ENCODE data around the gene MRPS27.

The MRPS27 gene

GRCh38 chr5:72364951-72365350 is 44.9 kb upstream of the MRPS27 start:
- no peaks in the 10 kb centered on the region for H3K27me3 Mint-ChIP-seq (ENCODE audit: low read depth)
- H3K36me3 Mint-ChIP-seq (ENCODE audit: low read depth) = peaks cover 25% of the 10 kb centered on the region
- peaks cover 2% of the 10 kb centered on the region for H3K9me3 Mint-ChIP-seq
- no peak overlapping the region for H3K4me3 Mint-ChIP-seq
- H3K4me1 Mint-ChIP-seq = peaks cover 32% of the 10 kb centered on the region
- no peak for TF ChIP-seq CTCF (IDR thresholded peaks at IDR 0.05; ENCODE audit: unreplicated experiment in 3 of 3)
- peak overlapping the region in 2 of 3 experiments; percentile 34 to 53 for H3K27ac Mint-ChIP-seq

- Mint-ChIP-seq H3K4me1 (peaks cover 32% of the 10 kb centered on the region), H3K9me3 (peaks cover 2% of the 10 kb centered on the region), H3K27ac (peak overlapping the region in 2 of 3 experiments; percentile 23 to 34), H3K27me3 (ENCODE audit: low read depth) (no peaks in the 10 kb centered on the region), H3K4me3 (no peak overlapping the region), H3K36me3 (ENCODE audit: low read depth) (peaks cover 33% of the 10 kb centered on the region)
- no peak for TF ChIP-seq CTCF (IDR thresholded peaks at IDR 0.05; ENCODE audit: unreplicated experiment in 3 of 3)
Measured at GRCh38 chr5:72364171-72364570, 44.1 kb upstream of the MRPS27 start.

GRCh38 chr5:72363166-72363802 is 43.2 kb upstream of the MRPS27 start:
- Mint-ChIP-seq H3K9me3 (peaks cover 2% of the 10 kb centered on the region), H3K4me3 (no peak overlapping the region), H3K4me1 (peaks cover 32% of the 10 kb centered on the region), H3K27ac (no peak overlapping the region), H3K36me3 (ENCODE audit: low read depth) (peaks cover 38% of the 10 kb centered on the region), H3K27me3 (ENCODE audit: low read depth) (no peaks in the 10 kb centered on the region)
- no peak for TF ChIP-seq CTCF (IDR thresholded peaks at IDR 0.05; ENCODE audit: unreplicated experiment in 3 of 3)

- Mint-ChIP-seq H3K4me1 (peaks cover 19% of the 10 kb centered on the region), H3K4me3 (no peak overlapping the region), H3K27ac (no peak overlapping the region), H3K9me3 (peaks cover 2% of the 10 kb centered on the region), H3K36me3 (ENCODE audit: low read depth) (peaks cover 42% of the 10 kb centered on the region), H3K27me3 (ENCODE audit: low read depth) (no peaks in the 10 kb centered on the region)
- TF ChIP-seq CTCF (IDR thresholded peaks at IDR 0.05; ENCODE audit: unreplicated experiment in 3 of 3) = no peak
Measured at GRCh38 chr5:72359886-72360285, 39.8 kb upstream of the MRPS27 start.

GRCh38 chr5:72358925-72359324 is 38.9 kb upstream of the MRPS27 start:
- H3K36me3 Mint-ChIP-seq (ENCODE audit: low read depth) = peaks cover 42% of the 10 kb centered on the region
- peaks cover 10% of the 10 kb centered on the region for H3K4me1 Mint-ChIP-seq
- no peak for TF ChIP-seq CTCF (IDR thresholded peaks at IDR 0.05; ENCODE audit: unreplicated experiment in 3 of 3)
- no peak overlapping the region for H3K4me3 Mint-ChIP-seq
- H3K27ac Mint-ChIP-seq = no peak overlapping the region
- peaks cover 2% of the 10 kb centered on the region for H3K9me3 Mint-ChIP-seq
- H3K27me3 Mint-ChIP-seq (ENCODE audit: low read depth) = no peaks in the 10 kb centered on the region

GRCh38 chr5:72356361-72356760 is 36.3 kb upstream of the MRPS27 start:
- Mint-ChIP-seq H3K9me3 (no peaks in the 10 kb centered on the region), H3K4me1 (no peaks in the 10 kb centered on the region), H3K27me3 (ENCODE audit: low read depth) (no peaks in the 10 kb centered on the region), H3K4me3 (no peak overlapping the region), H3K36me3 (ENCODE audit: low read depth) (peaks cover 26% of the 10 kb centered on the region), H3K27ac (no peak overlapping the region)
- TF ChIP-seq CTCF (IDR thresholded peaks at IDR 0.05; ENCODE audit: unreplicated experiment in 3 of 3) = no peak
